Liver (tissue), 9 donors: ENCODE measurements around the gene MAN2A2. TPM values are rescaled to one million over a fixed set of nuclear protein-coding genes. Genes with fewer than 3 reads are reported as not detected.

Source experiments
- DNase-seq: peaks from one replicate; pipeline ENCODE4 v3.0.0-alpha.2; 2017; ENCODE audit warnings: low spot score
- H3K27ac ChIP-seq, 2 donors: one replicate each; pipeline ENCODE4 v1.7.0; 2013; ENCODE audit warnings: inconsistent platforms in 2 of 2, low read length in 2 of 2, control low read depth in 1 of 2, low read depth in 1 of 2, mild to moderate bottlenecking in 1 of 2
- H3K27me3 ChIP-seq, 4 donors: one replicate each; pipeline versions ENCODE4 v1.6.1 to v1.7.0; 2013; ENCODE audit warnings: low read length in 3 of 4, inconsistent platforms in 1 of 4, mild to moderate bottlenecking in 1 of 4, moderate library complexity in 1 of 4; ENCODE audit not compliant: control insufficient read depth in 4 of 4, insufficient read depth in 4 of 4
- H3K36me3 ChIP-seq, 4 donors: one replicate each; pipeline versions ENCODE4 v1.6.1 to v1.7.0; 2013; ENCODE audit warnings: low read length in 3 of 4, mild to moderate bottlenecking in 3 of 4, low read depth in 1 of 4, moderate library complexity in 1 of 4; ENCODE audit not compliant: control insufficient read depth in 4 of 4, insufficient read depth in 3 of 4
- H3K4me1 ChIP-seq, 4 donors: one replicate each; pipeline versions ENCODE4 v1.6.1 to v1.7.0; 2013; ENCODE audit warnings: low read length in 3 of 4, mild to moderate bottlenecking in 3 of 4, moderate library complexity in 1 of 4; ENCODE audit not compliant: control insufficient read depth in 4 of 4, insufficient read depth in 4 of 4
- H3K4me3 ChIP-seq, 3 donors: one replicate each; pipeline versions ENCODE4 v1.6.1 to v1.7.0; 2013; ENCODE audit warnings: low read length in 3 of 3, control low read depth in 1 of 3, low read depth in 1 of 3, mild to moderate bottlenecking in 1 of 3
- H3K9ac ChIP-seq, 2 donors: one replicate each; pipeline ENCODE4 v1.7.0; 2013; ENCODE audit warnings: low read length in 2 of 2, mild to moderate bottlenecking in 2 of 2, moderate library complexity in 2 of 2, control low read depth in 1 of 2, low read depth in 1 of 2
- H3K9me3 ChIP-seq, 4 donors: one replicate each; pipeline versions ENCODE4 v1.6.1 to v1.7.0; 2013; ENCODE audit warnings: low read length in 3 of 4; ENCODE audit not compliant: control insufficient read depth in 4 of 4
- ATF3 ChIP-seq: IDR thresholded peaks from 2 replicates; pipeline ENCODE4 v1.6.1; 2016; ENCODE audit warnings: antibody characterized with exemption
- CTCF ChIP-seq: fragments of 150-350 bp; IDR thresholded peaks from 2 replicates; pipeline ENCODE4 v1.5.1; 2017; ENCODE audit warnings: improper control_type of control experiment, low read depth, low read length; ENCODE audit not compliant: missing input control
- EGR1 ChIP-seq, 2 donors: IDR thresholded peaks; 2 replicates each; pipeline ENCODE4 v1.6.1; 2016 to 2018; ENCODE audit warnings: antibody characterized with exemption in 2 of 2, low read depth in 2 of 2
- FOXA1 ChIP-seq: IDR thresholded peaks from 2 replicates; pipeline ENCODE4 v1.6.1; 2016; ENCODE audit warnings: antibody characterized with exemption
- FOXA2 ChIP-seq: IDR thresholded peaks from 2 replicates; pipeline ENCODE4 v1.6.1; 2016; ENCODE audit warnings: antibody characterized with exemption
- GABPA ChIP-seq, 2 donors: IDR thresholded peaks in 1 of 2; conservative IDR thresholded peaks in 1 of 2; 2 replicates each; pipeline ENCODE4 v1.6.1; 2016; ENCODE audit warnings: antibody characterized with exemption in 2 of 2, mild to moderate bottlenecking in 1 of 2, moderate library complexity in 1 of 2
- HNF4G ChIP-seq: IDR thresholded peaks from 2 replicates; pipeline ENCODE4 v1.6.1; 2016; ENCODE audit warnings: antibody characterized with exemption
- JUND ChIP-seq, 2 donors: IDR thresholded peaks; 2 replicates each; pipeline ENCODE4 v1.6.1; 2016; ENCODE audit warnings: antibody characterized with exemption in 2 of 2
- MAX ChIP-seq: IDR thresholded peaks from 2 replicates; pipeline ENCODE4 v1.6.1; 2016; ENCODE audit warnings: antibody characterized with exemption
- NR2F2 ChIP-seq: IDR thresholded peaks from 2 replicates; pipeline ENCODE4 v1.6.1; 2016; ENCODE audit warnings: antibody characterized with exemption
- RAD21 ChIP-seq, 2 donors: IDR thresholded peaks; 2 replicates each; pipeline ENCODE4 v1.6.1; 2016; ENCODE audit warnings: antibody characterized with exemption in 2 of 2, mild to moderate bottlenecking in 2 of 2
- REST ChIP-seq: IDR thresholded peaks from 2 replicates; pipeline ENCODE4 v1.6.1; 2016; ENCODE audit warnings: antibody characterized with exemption, mild to moderate bottlenecking
- RXRA ChIP-seq, 2 donors: IDR thresholded peaks; 2 replicates each; pipeline ENCODE4 v1.6.1; 2017 to 2018; ENCODE audit warnings: antibody characterized with exemption in 2 of 2, mild to moderate bottlenecking in 1 of 2
- SP1 ChIP-seq: IDR thresholded peaks from 2 replicates; pipeline ENCODE4 v1.6.1; 2018; ENCODE audit warnings: antibody characterized with exemption, mild to moderate bottlenecking
- TAF1 ChIP-seq: conservative IDR thresholded peaks from 2 replicates; pipeline ENCODE4 v1.6.1; 2016; ENCODE audit warnings: antibody characterized with exemption, mild to moderate bottlenecking
- YY1 ChIP-seq: IDR thresholded peaks from 2 replicates; pipeline ENCODE4 v1.6.1; 2016; ENCODE audit warnings: antibody characterized with exemption, mild to moderate bottlenecking
- ZBTB33 ChIP-seq: IDR thresholded peaks from 2 replicates; pipeline ENCODE4 v1.6.1; 2016; ENCODE audit warnings: antibody characterized with exemption
- WGBS: extraction: QIAGEN DNeasy Blood & Tissue Kit; methylation state at CpG from one replicate; pipeline ENCODE4 v1.1.7; 2013; 5-methylcytosine and 5-hydroxymethylcytosine counted together
- polyA plus RNA-seq, 2 donors: library from polyadenylated mRNA; stranded (reverse) in 1 of 2; unstranded in 1 of 2; fragments of 200-250 nt in 1 of 2; fragments of >200 nt in 1 of 2; fragmentation: Nextera tagmentation in 1 of 2; extraction: Ambion mirVana in 1 of 2; gene quantifications; one replicate each; pipeline versions ENCODE4 v1.2.1 to v1.2.3, GENCODE V29; 2013 to 2015
- total RNA-seq, 2 donors: library from RNA; depleted of rRNA; stranded (reverse); fragments of >200 nt; gene quantifications; one replicate each; pipeline ENCODE4 v1.2.3, GENCODE V29; 2014
- donor health status: healthy.
- donor health status: healthy.
- donor health status: healthy.
- donor health status: healthy.
- donor health status: healthy.

The MAN2A2 gene
- total and polyA plus RNA-seq, 4 donors: 17.3 to 111 (median 50.9) TPM

GRCh38 chr15:90907051-90907660 is 4.1 kb downstream of the MAN2A2 start:
- H3K9me3 ChIP-seq: no peaks in the 10 kb centered on the region
- H3K36me3 ChIP-seq: peaks cover 44 to 66% (median 60%) of the 10 kb centered on the region in 4 donors
- H3K27me3 ChIP-seq: no peaks in the 10 kb centered on the region
- no peak overlapping the region for H3K4me3 ChIP-seq
- WGBS: 94% methylated on average over 15 of the region's 15 CpGs
- DNase-seq: no peak
- TF ChIP-seq MAX: no peak
- TF ChIP-seq TAF1: no peak
- TF ChIP-seq EGR1 (IDR thresholded peaks at IDR 0.05; ENCODE audit: low read depth in 2 of 2): no peak
- TF ChIP-seq ZBTB33: no peak
- TF ChIP-seq REST: no peak
- no peak for TF ChIP-seq RAD21 (IDR thresholded peaks at IDR 0.05)
- TF ChIP-seq HNF4G: no peak
- TF ChIP-seq SP1: no peak
- TF ChIP-seq FOXA1: no peak
- TF ChIP-seq GABPA (IDR thresholded peaks at IDR 0.05 in 1 of 2, conservative IDR thresholded peaks at IDR 0.05 in 1 of 2): no peak
- no peak for TF ChIP-seq FOXA2
- no peak for TF ChIP-seq RXRA (IDR thresholded peaks at IDR 0.05)
- TF ChIP-seq NR2F2: no peak
- no peak for TF ChIP-seq YY1
- no peak for TF ChIP-seq ATF3
- no peak for TF ChIP-seq CTCF
- TF ChIP-seq JUND (IDR thresholded peaks at IDR 0.05): no peak
- H3K27ac ChIP-seq: no peak overlapping the region
- peaks cover 0 to 11% (median 5%) of the 10 kb centered on the region in 4 donors for H3K4me1 ChIP-seq
- no peak overlapping the region for H3K9ac ChIP-seq
